Hepatocyte (in vitro differentiated cells): ENCODE results near the gene FAM161A. TPM values are rescaled to one million over a fixed set of nuclear protein-coding genes. Genes with fewer than 3 reads are reported as not detected.

Experiments used
- DNase-seq: peaks from one replicate; pipeline ENCODE4 v3.0.0-alpha.2; 2016; ENCODE audit warnings: low spot score
- H2AFZ ChIP-seq: fragments of 200-600 bp; sonication (generic); 2 replicates; pipeline ENCODE4 v1.6.0; 2016; ENCODE audit warnings: antibody characterized with exemption, mild to moderate bottlenecking
- H3K27ac ChIP-seq: fragments of 200-600 bp; sonication (generic); 2 replicates; pipeline ENCODE4 v1.5.1; 2016; ENCODE audit warnings: mild to moderate bottlenecking
- H3K27me3 ChIP-seq: fragments of 200-600 bp; sonication (generic); 2 replicates; pipeline ENCODE4 v1.6.1; 2016
- H3K36me3 ChIP-seq: fragments of 200-600 bp; sonication (generic); replicated peaks from 2 replicates; pipeline ENCODE4 v1.5.1; 2016; ENCODE audit warnings: low read depth; ENCODE audit not compliant: insufficient read depth
- H3K4me1 ChIP-seq: fragments of 200-600 bp; sonication (generic); 2 replicates; pipeline ENCODE4 v1.5.1; 2016; ENCODE audit warnings: mild to moderate bottlenecking, moderate library complexity; ENCODE audit not compliant: insufficient read depth
- H3K4me2 ChIP-seq: fragments of 200-600 bp; sonication (generic); 2 replicates; pipeline ENCODE4 v1.6.0; 2016
- H3K4me3 ChIP-seq: fragments of 200-600 bp; sonication (generic); 2 replicates; pipeline ENCODE4 v1.5.1; 2016; ENCODE audit warnings: mild to moderate bottlenecking
- H3K79me2 ChIP-seq: fragments of 200-600 bp; sonication (generic); 2 replicates; pipeline ENCODE4 v1.6.0; 2017; ENCODE audit warnings: mild to moderate bottlenecking
- H3K9me2 ChIP-seq: fragments of 200-600 bp; sonication (generic); replicated peaks from 2 replicates; pipeline ENCODE4 v1.6.0; 2017; ENCODE audit warnings: mild to moderate bottlenecking; ENCODE audit not compliant: insufficient read depth
- H3K9me3 ChIP-seq: fragments of 200-600 bp; sonication (generic); 2 replicates; pipeline ENCODE4 v1.5.1; 2016; ENCODE audit warnings: low read depth, mild to moderate bottlenecking
- H4K20me1 ChIP-seq: fragments of 200-600 bp; sonication (generic); 2 replicates; pipeline ENCODE4 v1.6.0; 2016; ENCODE audit warnings: mild to moderate bottlenecking; ENCODE audit not compliant: insufficient read depth, poor library complexity, severe bottlenecking
- CTCF ChIP-seq: fragments of 200-600 bp; sonication (generic); IDR thresholded peaks from 2 replicates; pipeline ENCODE4 v1.5.1; 2016; ENCODE audit warnings: antibody characterized with exemption, mild to moderate bottlenecking; ENCODE audit not compliant: poor library complexity
- EZH2 ChIP-seq: fragments of 200-600 bp; sonication (generic); IDR thresholded peaks from 2 replicates; pipeline ENCODE4 v1.6.1; 2016; ENCODE audit warnings: antibody characterized with exemption, mild to moderate bottlenecking, borderline replicate concordance
- EZH2phosphoT487 ChIP-seq: fragments of 200-600 bp; sonication (generic); IDR thresholded peaks from one replicate; pipeline ENCODE4 v1.6.1; 2018; ENCODE audit warnings: antibody characterized with exemption, mild to moderate bottlenecking, low read depth, moderate library complexity; ENCODE audit not compliant: unreplicated experiment, severe bottlenecking
- WGBS: methylation state at CpG from one replicate; pipeline ENCODE4 v1.1.6; 2016; ENCODE audit warnings: low lambda C conversion rate; ENCODE audit errors: missing lambda C conversion rate; 5-methylcytosine and 5-hydroxymethylcytosine counted together
- polyA plus RNA-seq: library from polyadenylated mRNA; unstranded; fragments of >200 nt; fragmentation: Nextera tagmentation; extraction: Ambion mirVana; gene quantifications from 2 replicates; pipeline ENCODE4 v1.2.1, GENCODE V29; 2016
- total RNA-seq: library from RNA; depleted of rRNA; stranded (reverse); fragments of >200 nt; gene quantifications from 2 replicates; pipeline ENCODE4 v1.2.3, GENCODE V29; 2014

The FAM161A gene
- total and polyA plus RNA-seq, 2 experiments from 2014 or later: 2.1 to 3.7 TPM

DNA sequence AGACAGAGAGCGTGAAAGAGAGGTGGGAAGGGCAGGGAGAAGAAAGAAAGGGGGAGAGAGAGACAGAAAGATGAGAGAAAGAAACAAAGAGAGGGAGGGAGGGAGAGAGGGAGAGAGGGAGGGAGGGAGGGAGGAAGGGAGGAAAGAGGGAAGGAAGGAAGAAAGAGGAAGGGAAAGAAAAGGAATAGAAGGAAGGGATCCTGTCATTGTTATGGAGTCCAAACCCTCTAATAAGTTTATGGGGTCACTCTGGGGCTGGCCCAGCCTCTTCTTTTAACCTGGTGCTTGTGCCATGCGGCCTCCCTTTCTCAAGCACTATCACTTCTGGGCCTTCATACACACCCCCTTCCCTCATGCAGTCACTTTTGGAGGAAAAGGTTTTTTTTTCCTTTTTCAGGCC is 58.5 kb downstream of the FAM161A start:
- no peak for TF ChIP-seq CTCF
- no peak for TF ChIP-seq EZH2phosphoT487
- no peak for TF ChIP-seq EZH2
- Histone ChIP-seq H4K20me1 (no peaks in the 10 kb centered on the region), H3K9me2 (no peaks in the 10 kb centered on the region), H3K36me3 (no peaks in the 10 kb centered on the region), H3K4me1 (no peaks in the 10 kb centered on the region), H2AFZ (no peak overlapping the region), H3K4me2 (no peak overlapping the region), H3K27ac (no peak overlapping the region), H3K79me2 (no peaks in the 10 kb centered on the region), H3K4me3 (no peak overlapping the region), H3K27me3 (no peaks in the 10 kb centered on the region), H3K9me3 (no peaks in the 10 kb centered on the region)
- WGBS: 81% methylated on average over 2 of the region's 2 CpGs
- no peak for DNase-seq

DNA sequence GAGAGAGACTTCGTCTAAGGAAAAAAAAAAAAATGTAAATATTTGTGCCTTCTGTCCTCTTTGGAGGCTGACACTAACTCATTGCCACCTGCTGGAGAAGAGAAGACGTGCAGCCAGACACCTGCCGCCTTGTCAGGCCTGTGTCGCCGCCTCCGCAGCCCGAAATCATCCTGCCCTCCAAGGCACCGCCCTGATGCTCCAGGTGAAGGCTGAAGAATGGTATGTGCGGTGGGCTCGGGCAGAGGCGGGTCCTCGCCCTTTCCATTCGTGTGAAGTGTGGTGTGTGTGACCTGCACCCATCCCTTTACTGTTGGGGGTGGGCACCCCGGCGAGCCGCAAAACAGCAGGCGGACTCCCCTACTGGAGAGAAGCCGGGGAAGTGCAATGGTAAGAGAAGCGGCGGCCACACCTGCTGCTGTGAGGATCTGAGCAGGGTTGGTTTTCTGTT is 60.4 kb downstream of the FAM161A start:
- no peaks in the 10 kb centered on the region for H3K9me2 ChIP-seq

DNA sequence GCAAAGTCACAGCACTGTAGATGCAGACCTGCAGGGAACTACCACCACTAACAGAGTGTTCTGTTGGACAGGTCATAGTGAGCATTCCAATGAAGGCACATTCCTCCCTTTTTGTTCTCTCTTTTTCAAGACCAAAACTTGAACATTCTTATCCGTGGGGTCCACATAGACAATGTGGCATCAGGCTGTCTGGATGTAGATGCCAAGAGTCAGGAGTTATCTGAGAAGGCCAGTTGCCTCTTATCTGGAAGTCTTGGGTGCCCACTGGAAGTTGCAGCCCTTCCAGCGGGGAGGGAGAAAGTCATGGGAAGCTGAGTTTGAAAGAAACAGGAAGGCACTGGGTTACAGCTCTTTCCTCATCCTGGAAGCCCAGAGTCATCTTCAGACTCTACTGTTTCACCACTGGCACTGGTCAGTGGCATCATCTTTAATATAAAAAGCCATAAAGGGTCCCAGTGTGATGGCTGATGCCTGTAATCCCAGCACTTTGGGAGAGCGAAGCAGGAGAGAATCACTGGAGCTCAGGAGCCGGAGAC is 61.4 kb downstream of the FAM161A start:
- H4K20me1 ChIP-seq: no peaks in the 10 kb centered on the region
- H3K4me1 ChIP-seq: no peaks in the 10 kb centered on the region
- H3K9me2 ChIP-seq: no peaks in the 10 kb centered on the region
- no peaks in the 10 kb centered on the region for H3K27me3 ChIP-seq
- H3K9me3 ChIP-seq: no peaks in the 10 kb centered on the region
- H3K36me3 ChIP-seq: no peaks in the 10 kb centered on the region
- 87% methylated on average over 4 of the region's 4 CpGs for WGBS
- H3K4me2 ChIP-seq: no peak overlapping the region
- H3K79me2 ChIP-seq: no peaks in the 10 kb centered on the region
- H3K27ac ChIP-seq: no peak overlapping the region
- DNase-seq: no peak
- no peak overlapping the region for H3K4me3 ChIP-seq
- H2AFZ ChIP-seq: no peak overlapping the region
- TF ChIP-seq EZH2phosphoT487 (no peak), EZH2 (no peak), CTCF (no peak)

More for the DNA sequence above, 60.4 kb downstream of the FAM161A start:
- Histone ChIP-seq H3K4me1 (no peaks in the 10 kb centered on the region), H3K9me3 (no peaks in the 10 kb centered on the region), H3K4me3 (peak overlapping the region; percentile 36), H3K4me2 (peak overlapping the region; percentile 86), H2AFZ (peak overlapping the region; percentile 92), H3K36me3 (no peaks in the 10 kb centered on the region), H3K79me2 (no peaks in the 10 kb centered on the region), H3K27me3 (no peaks in the 10 kb centered on the region), H3K27ac (no peak overlapping the region), H4K20me1 (no peaks in the 10 kb centered on the region)
- 10% methylated on average over 20 of the region's 20 CpGs for WGBS
- TF ChIP-seq EZH2 (no peak), CTCF (peak; percentile 68)
- DNase-seq: peak; percentile 84
